Neural progenitor cell (in vitro differentiated cells): ENCODE data around the gene ARHGAP35.
"Not testable (repeated sequence)": the region's sequence is repeated elsewhere in the genome, so short reads cannot be mapped to it uniquely, and the experiment has no call there.

ENCODE experiments used
- EZH2phosphoT487 ChIP-seq: fragments of 200-600 bp; sonication (generic); IDR thresholded peaks from 2 replicates; pipeline ENCODE4 v1.6.1; 2017; ENCODE audit warnings: antibody characterized with exemption
- TF ChIP-seq, protein P1 (sequence below): fragments of 200-600 bp; sonication (generic); IDR thresholded peaks from 2 replicates; pipeline ENCODE4 v1.5.1; 2017; ENCODE audit warnings: antibody characterized with exemption, mild to moderate bottlenecking

DNA sequence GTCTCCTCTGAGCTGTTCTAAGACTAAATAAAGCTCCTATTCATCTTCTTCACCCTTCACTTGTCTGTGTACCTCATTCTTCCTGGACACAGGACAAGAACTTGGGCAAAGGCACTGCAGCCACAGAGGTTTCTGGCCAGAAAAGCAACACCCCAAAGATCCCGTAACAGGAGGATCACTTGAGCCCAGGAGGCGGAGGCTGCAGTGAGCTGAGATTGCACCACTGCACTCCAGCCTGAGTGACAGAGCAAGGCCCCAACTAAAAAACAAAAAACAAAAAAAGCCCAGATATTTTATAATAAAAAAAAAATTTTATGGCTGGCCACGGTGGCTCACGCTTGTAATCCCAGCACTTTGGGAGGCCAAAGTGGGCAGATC is 38.4 kb upstream of the ARHGAP35 start:
- TF ChIP-seq, protein P1, sequence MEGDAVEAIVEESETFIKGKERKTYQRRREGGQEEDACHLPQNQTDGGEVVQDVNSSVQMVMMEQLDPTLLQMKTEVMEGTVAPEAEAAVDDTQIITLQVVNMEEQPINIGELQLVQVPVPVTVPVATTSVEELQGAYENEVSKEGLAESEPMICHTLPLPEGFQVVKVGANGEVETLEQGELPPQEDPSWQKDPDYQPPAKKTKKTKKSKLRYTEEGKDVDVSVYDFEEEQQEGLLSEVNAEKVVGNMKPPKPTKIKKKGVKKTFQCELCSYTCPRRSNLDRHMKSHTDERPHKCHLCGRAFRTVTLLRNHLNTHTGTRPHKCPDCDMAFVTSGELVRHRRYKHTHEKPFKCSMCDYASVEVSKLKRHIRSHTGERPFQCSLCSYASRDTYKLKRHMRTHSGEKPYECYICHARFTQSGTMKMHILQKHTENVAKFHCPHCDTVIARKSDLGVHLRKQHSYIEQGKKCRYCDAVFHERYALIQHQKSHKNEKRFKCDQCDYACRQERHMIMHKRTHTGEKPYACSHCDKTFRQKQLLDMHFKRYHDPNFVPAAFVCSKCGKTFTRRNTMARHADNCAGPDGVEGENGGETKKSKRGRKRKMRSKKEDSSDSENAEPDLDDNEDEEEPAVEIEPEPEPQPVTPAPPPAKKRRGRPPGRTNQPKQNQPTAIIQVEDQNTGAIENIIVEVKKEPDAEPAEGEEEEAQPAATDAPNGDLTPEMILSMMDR: not testable (repeated sequence)
- not testable (repeated sequence) for TF ChIP-seq EZH2phosphoT487
